Inferior parietal cortex (tissue), 1 donor: ENCODE measurements around the gene PPIA.
"Not testable (repeated sequence)": the region's sequence is repeated elsewhere in the genome, so short reads cannot be mapped to it uniquely, and the experiment has no call there.

Source experiments
- DNase-seq: peaks from one replicate; pipeline ENCODE4 v3.0.0-alpha.2; 2016; ENCODE audit errors: extremely low spot score

The PPIA gene

DNA sequence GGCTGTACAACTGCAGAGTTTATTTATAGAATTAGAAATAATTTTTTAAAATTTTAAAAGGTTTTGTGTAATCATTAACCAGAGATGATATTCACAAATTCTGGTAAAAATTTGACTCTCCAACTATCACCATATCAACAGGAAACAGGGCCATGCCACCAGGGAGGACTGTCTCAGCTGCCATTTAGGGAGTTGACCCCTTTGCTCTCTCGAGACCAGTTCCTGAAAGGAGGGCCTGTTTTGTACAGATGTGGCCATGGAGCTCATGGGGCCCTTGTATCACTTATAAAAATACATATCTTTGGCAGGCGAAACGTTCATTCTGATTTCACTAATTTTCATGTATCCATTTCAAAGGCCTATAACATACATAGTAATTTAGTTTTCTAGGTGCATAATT is 31.1 kb downstream of the PPIA start:
- DNase-seq: no peak

DNA sequence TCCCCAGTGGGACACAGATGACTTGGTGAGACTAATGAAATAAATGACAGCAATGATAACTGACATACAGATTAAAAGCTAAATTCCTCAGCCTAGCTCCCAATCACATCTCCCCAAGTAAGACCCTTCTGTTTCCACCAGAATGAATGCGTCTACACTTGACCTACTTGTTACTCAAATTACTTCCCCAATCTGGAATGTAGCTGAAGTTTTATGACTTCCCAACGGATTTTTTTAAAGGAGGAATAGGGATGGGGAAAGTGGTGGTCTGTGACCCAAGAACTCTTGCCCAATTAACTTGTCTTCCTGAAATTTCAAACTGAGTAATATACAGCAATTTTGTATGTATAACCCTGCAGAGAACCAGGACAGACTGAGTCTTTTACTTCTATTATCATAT is 42.3 kb downstream of the PPIA start:
- no peak for DNase-seq

DNA sequence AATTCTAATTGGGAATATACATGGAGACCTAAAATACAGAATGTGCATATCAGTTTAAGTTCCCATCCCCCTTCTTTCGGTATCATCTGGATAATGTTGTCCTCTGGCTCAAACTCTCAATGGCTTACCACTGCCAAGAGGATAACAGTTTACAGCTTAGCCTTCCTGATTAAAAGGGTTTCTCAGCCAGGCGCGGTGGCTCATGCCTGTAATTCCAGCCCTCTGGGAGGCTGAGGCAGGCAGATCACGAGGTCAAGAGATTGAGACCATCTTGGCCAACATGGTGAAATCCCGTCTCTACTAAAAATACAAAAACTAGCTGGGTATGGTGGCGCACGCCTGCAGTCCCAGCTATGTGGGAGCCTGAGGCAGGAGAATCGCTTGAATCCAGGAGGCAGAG is 46.2 kb downstream of the PPIA start:
- DNase-seq: not testable (repeated sequence)

DNA sequence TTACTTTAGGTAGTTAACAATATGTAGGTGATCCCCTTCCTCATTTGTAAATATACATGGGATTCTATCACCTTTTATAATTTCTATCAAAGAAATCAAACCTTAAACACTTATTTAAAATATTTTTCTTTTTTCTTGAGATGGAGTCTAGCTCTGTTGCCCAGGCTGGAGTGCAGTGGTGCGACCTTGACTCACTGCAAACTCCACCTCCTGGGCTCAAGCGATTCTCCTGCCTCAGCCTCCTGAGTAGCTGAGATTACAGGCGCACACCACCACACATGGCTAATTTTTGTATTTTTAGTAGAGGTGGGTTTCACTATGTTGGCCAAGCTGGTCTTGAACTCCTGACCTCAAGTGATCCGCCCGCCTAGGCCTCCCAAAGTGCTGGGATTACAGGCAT is 47.0 kb downstream of the PPIA start:
- not testable (repeated sequence) for DNase-seq

DNA sequence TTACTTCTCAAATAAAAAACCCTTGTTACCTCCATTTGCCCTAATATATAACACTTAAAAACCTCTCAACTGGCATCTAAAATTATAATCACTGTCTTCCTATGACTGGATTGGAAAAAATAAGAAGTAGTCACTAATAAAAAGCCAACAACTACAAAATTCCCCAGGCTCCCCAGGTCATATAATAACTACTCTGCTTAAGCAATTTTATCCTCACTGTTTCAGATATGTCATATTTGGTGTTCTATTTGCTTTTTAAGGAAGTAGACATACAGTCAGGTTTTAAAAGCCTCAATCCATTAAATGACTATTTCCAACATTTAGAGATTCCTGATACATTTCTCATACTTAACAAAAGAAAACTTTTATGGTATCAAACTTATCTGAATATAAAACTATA is 49.0 kb downstream of the PPIA start:
- DNase-seq: no peak

DNA sequence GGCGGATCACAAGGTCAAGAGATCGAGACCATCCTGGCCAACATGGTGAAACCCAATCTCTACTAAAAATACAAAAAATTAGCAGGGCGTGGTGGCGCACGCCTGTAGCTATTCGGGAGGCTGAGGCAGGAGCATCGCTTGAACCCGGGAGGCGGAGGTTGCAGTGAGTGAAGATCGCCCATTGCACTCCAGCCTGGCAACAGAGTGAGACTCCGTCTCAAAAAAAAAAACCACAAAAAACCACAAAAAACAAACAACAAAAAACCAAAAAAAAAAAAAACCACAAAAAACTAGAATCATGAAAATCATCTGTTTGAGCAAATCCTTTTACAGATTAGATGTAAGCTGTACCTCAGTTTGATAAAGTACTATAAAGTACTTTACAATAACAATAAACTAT is 49.9 kb downstream of the PPIA start:
- DNase-seq: not testable (repeated sequence)

DNA sequence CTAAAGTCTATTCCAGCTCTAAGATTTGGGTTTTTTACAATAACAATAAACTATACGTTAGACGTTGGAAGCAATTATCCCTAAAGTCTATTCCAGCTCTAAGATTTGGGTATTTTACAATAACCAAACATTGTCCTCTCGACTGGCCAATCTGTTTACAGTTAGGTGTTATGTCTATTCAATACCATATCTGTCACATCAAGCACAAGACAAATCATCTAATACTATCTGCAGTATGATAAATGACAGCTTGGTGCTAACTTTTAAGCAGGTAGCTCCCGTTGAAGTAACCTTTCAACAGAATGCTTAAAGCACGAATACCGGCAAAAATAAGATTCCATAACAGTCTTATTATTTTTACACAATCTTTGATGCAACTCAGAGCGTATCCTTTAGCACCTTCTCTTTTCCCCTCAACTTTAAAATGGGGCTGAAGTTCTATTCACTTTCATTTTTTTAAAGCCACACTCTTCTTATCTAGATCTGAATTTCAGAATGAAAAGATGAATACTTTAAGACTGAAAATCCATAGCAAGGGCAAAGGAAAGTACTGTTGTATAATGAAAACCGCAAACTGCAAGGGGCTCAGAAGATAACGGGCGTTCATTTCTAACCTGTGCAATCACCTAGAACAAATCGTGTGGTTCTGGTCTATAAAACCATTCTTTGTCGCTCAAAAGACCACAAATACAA is 50.5 kb downstream of the PPIA start:
- peak; percentile 29 for DNase-seq

DNA sequence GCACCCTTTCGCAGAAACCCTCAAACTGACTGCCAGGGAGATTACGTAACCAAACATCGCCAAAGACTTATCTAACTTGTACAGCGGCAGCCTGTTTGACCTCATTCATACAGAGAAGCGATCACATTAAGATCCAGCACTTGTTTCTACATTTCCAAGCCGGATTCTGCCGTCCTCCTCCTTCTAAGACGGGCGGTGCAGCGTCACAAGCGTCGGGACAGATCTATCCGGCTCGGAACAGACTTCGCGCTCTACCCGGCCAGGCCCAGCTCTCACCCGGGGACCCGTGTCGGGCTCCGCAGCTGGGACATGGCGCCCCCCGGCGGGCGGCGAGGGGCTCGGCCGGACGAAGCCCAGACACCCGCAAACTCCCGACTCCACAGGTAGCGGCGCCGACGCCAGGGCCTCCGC is 51.0 kb downstream of the PPIA start:
- DNase-seq: peak; percentile 80

DNA sequence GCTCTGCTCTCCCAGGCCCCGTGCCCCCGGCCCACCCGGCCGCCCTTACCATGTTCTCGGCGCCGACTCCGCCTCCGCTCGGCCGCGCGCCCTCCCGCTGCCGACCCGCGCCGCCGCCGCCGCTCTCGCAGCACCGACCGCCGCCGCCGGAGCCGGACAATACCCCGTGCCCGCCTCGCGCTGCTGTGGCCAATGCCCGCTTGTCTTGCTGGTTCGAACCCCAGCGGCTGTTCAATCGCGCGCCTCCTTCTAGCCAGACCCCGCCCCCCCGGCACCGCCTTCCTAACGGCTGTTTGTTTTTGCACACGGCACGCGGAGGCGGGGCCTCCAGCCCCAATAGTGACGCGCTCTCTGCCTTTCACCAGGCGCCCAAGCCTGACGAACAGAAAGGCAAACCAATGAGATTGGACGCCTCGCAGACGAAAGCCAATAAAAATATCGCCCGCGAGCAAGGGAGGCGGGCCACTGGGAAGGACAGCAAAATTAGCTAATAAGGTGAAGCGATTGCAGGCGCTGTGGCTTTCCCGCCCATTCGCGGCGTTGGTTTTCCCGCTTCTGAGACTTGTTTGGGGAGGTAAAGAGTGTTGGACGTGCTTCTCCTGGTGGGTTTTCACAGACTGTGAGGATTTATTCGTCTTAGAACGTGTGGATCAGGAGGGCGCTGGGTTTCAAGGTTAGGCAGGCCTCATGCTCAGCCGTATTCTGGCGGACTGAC is 51.6 kb downstream of the PPIA start, which contains the start of gene H2AZ2:
TSS of gene H2AZ2 (minus strand) at position 168 of the 715 bp plus-strand sequence. CDS start at position 52, 116 bp downstream.
- peak; percentile 99 for DNase-seq

DNA sequence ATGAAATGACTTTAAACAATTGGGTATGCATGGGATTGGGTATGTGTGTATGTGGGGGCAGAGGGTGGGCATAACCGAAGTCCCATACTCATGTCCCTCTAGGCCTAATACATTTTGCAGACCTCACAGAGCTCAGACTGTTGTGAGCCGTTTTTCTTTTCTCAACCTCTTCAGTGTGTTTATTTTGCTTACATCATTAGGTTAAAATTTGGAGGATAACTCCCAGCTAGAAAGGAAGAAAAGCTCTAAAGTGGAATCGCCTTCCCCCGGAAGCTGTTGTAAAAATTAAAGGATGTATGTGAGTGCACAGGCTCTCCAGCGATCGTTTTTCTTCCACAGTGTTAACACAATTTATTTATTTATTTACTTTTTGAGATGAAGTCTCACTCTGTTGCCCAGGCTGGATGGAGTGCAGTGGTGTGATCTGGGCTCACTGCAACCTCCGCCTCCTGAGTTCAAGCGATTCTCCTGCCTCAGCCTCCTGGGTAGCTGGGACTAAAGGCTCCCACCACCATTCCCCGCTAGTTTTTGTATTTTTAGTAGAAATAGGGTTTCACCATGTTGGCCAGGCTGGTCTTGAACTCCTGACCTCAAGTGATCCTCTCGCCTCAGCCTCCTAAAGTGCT is 52.9 kb downstream of the PPIA start:
- no peak for DNase-seq

DNA sequence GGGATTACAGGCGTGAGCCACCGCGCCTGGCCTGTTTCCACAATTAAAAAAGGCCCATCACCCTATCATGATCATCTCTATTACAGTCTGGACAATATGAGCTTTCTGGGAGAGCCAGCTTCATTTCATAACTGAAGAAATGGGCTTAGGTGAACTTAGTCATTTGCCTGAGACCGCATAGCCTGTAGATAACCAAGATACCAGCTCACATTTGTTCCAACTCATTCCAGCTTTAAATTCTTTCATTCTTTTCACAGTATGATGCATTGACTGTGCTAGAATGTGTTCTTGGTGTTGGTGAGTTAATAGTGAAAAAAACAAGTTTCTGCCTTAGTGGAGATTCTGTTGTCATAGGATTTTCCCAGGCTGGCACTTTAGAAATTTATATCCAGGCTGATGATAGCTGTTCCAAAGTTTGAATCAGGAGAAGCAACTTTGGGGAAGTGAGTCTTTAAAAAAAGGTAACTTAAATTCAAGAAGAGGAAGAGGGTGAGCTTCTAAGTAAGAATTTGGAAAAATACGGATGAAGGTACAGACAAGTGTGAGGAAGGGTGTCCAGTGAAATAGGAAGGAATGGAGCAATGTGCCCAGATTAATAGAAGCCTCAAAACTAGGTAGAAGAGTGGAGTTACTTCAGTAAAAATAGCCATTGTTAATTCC is 53.5 kb downstream of the PPIA start:
- DNase-seq: no peak

DNA sequence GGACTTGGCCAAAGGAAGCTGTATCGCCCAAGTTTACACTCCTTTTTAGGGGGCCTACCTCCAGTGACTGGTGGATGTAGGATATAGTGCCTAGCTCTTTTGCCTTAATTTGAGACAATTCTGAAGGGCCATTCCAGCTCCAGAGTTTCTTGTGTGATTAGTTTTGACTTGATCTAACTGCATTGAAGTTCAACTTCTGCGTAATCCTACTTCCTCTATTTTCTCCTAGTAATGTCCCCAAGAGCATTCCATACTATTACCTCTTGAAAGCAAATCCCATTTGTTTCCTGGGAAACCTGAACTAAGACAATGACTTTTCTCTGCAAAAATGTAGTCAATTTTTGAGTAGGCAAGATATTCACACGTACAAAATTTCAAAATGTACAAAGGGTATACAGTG is 56.1 kb downstream of the PPIA start:
- DNase-seq: no peak
